BLaER1 (cell line): ENCODE data around the gene COL4A5.

Source experiments
- H3K27ac ChIP-seq: shearing (Covaris generic); formaldehyde crosslinking; 2 replicates; pipeline ENCODE4 v1.8.1; 2022
- H3K27me3 ChIP-seq: shearing (Covaris generic); formaldehyde crosslinking; 2 replicates; pipeline ENCODE4 v1.8.1; 2022
- H3K36me3 ChIP-seq: shearing (Covaris generic); formaldehyde crosslinking; 2 replicates; pipeline ENCODE4 v1.8.1; 2022
- H3K4me1 ChIP-seq: shearing (Covaris generic); formaldehyde crosslinking; 2 replicates; pipeline ENCODE4 v1.8.1; 2022
- H3K4me2 ChIP-seq: shearing (Covaris generic); formaldehyde crosslinking; 2 replicates; pipeline ENCODE4 v1.8.1; 2022
- H3K4me3 ChIP-seq: shearing (Covaris generic); formaldehyde crosslinking; 2 replicates; pipeline ENCODE4 v1.8.1; 2022
- H3K9ac ChIP-seq: shearing (Covaris generic); formaldehyde crosslinking; 2 replicates; pipeline ENCODE4 v1.8.1; 2022
- H3K9me3 ChIP-seq: shearing (Covaris generic); formaldehyde crosslinking; 2 replicates; pipeline ENCODE4 v1.8.1; 2022
- H4K20me1 ChIP-seq: shearing (Covaris generic); formaldehyde crosslinking; 2 replicates; pipeline ENCODE4 v1.8.1; 2022
- Cebpa-rat ChIP-seq: shearing (Covaris generic); IDR thresholded peaks from 2 replicates; pipeline ENCODE4 v1.8.1; 2022

COL4A5 gene

DNA sequence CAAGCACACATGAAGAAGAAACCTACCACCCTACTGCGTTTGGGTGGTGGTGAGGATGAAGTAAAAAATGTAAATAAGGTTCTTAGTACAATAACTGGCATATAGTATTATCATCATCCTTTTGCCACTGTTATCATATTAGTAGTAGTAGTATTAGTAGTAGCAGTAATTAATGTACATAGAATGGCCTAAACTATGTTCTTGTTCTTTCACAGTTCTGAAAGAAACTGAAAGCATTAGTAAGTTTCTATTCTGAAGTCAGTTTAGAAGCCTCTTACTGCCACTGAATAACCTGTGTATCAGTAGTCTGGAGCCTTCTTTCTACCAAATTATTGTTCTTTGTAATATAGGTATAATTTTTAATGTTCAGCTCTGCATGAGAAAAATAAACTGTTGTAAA, 22.4 kb upstream of the COL4A5 start:
- H3K4me2 ChIP-seq: no peak overlapping the region
- no peak overlapping the region for H3K27ac ChIP-seq
- H3K9ac ChIP-seq: no peak overlapping the region
- no peak overlapping the region for H3K4me3 ChIP-seq
- no peaks in the 10 kb centered on the region for H3K36me3 ChIP-seq
- H3K4me1 ChIP-seq: no peaks in the 10 kb centered on the region
- TF ChIP-seq Cebpa-rat: no peak
- H4K20me1 ChIP-seq: peaks cover 5% of the 10 kb centered on the region; the same call in 1 of the 2 replicates
- H3K27me3 ChIP-seq: peaks cover 80% of the 10 kb centered on the region
- H3K9me3 ChIP-seq: no peaks in the 10 kb centered on the region

DNA sequence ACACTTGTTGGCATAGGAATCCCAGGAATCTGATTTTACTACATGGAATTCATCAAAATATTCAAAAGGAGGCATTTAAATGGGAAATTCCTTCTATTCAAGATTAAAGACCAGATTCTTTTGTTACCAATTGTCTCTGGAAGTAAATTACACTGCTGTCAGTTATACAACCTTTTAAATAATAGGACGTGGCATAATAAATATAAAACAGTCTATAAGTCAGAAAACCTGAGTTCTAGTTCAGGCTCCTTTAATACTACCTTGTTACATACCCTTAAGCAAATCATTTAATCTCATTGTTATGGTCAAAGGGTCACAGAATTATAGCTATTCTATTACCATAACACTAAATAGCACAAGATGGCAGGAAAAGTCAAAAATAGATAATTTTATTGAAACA, 20.2 kb upstream of the COL4A5 start:
- Histone ChIP-seq H3K4me1 (no peaks in the 10 kb centered on the region), H3K9ac (no peak overlapping the region), H3K27me3 (peaks cover 81% of the 10 kb centered on the region), H3K27ac (no peak overlapping the region), H3K4me2 (no peak overlapping the region), H3K4me3 (no peak overlapping the region), H3K9me3 (no peaks in the 10 kb centered on the region), H3K36me3 (no peaks in the 10 kb centered on the region), H4K20me1 (peaks cover 11% of the 10 kb centered on the region; the same call in 1 of the 2 replicates)
- no peak for TF ChIP-seq Cebpa-rat

DNA sequence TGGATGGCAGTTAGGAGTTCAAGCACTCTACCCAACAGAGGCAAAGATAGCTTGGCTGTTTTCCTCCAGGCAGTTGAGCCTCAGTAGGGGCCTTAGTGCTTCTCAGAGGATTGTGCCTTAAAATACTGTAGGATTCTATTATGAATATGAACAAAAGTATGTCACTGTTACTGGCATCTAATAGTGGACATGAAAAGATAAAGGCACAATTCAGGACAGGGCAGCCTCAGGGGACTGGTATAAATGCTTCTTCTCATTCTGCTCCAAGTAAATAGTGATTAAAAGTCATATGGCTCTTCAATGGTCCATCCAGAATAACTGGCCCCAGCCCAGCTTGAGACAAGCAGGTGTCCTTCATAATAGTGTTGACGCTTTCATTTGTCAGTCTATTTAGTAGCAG, 19.2 kb upstream of the COL4A5 start:
- Histone ChIP-seq H3K9me3 (no peaks in the 10 kb centered on the region), H3K4me2 (no peak overlapping the region), H3K27me3 (peaks cover 84% of the 10 kb centered on the region), H3K4me1 (no peaks in the 10 kb centered on the region), H3K4me3 (no peak overlapping the region), H4K20me1 (peaks cover 11% of the 10 kb centered on the region; the same call in 1 of the 2 replicates), H3K27ac (no peak overlapping the region), H3K36me3 (no peaks in the 10 kb centered on the region), H3K9ac (no peak overlapping the region)
- no peak for TF ChIP-seq Cebpa-rat

DNA sequence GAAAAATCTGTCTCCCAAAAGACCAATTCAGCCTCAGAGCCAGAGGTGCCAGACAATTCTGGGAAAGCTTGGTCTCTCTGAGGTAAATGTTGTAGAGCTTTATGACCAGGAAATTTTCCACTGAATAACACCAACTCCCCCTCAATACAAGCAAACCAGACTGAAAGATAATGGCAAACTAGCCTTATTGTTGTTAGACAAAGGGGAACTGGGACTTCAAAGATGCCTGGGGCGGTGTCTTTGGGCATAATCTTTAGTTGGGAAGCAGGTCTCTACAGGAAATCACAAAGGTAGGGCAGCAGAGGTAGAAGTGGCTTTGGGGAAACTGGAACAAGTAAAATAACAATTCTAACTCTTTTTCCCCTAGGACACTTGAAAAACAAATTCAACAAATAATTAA, 13.4 kb upstream of the COL4A5 start:
- H3K4me2 ChIP-seq: no peak overlapping the region
- no peaks in the 10 kb centered on the region for H3K4me1 ChIP-seq
- no peak for TF ChIP-seq Cebpa-rat
- no peaks in the 10 kb centered on the region for H3K9me3 ChIP-seq
- peaks cover 97% of the 10 kb centered on the region for H3K27me3 ChIP-seq
- H3K36me3 ChIP-seq: no peaks in the 10 kb centered on the region
- H3K4me3 ChIP-seq: no peak overlapping the region
- H3K27ac ChIP-seq: no peak overlapping the region
- H3K9ac ChIP-seq: no peak overlapping the region
- H4K20me1 ChIP-seq: 0 out of 2 replicates have a peak, but pooled peaks cover 7% of the 10 kb centered on the region

DNA sequence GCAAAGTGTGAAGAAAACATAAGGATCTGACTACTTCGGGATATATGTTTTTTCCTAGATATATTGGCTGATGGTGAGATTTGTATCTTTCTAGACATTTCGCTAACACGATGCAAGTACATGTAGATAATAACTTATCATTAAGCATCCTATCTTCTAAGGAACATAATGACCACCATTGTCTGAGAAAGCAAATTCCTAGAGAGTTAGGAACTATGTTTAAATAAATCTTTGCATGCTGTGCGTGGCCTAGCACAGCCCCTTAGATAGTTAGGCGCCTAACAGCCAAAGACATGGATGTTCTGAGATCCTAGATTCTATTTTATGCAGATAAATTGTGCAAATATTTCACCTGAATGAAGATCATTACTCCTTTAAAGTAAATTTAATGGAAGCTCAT, 4.4 kb upstream of the COL4A5 start:
- Histone ChIP-seq H3K36me3 (no peaks in the 10 kb centered on the region), H3K9ac (no peak overlapping the region), H3K4me2 (no peak overlapping the region), H4K20me1 (no peaks in the 10 kb centered on the region), H3K27ac (no peak overlapping the region), H3K4me3 (no peak overlapping the region), H3K4me1 (no peaks in the 10 kb centered on the region), H3K9me3 (no peaks in the 10 kb centered on the region), H3K27me3 (peaks cover 77% of the 10 kb centered on the region)
- TF ChIP-seq Cebpa-rat: no peak

DNA sequence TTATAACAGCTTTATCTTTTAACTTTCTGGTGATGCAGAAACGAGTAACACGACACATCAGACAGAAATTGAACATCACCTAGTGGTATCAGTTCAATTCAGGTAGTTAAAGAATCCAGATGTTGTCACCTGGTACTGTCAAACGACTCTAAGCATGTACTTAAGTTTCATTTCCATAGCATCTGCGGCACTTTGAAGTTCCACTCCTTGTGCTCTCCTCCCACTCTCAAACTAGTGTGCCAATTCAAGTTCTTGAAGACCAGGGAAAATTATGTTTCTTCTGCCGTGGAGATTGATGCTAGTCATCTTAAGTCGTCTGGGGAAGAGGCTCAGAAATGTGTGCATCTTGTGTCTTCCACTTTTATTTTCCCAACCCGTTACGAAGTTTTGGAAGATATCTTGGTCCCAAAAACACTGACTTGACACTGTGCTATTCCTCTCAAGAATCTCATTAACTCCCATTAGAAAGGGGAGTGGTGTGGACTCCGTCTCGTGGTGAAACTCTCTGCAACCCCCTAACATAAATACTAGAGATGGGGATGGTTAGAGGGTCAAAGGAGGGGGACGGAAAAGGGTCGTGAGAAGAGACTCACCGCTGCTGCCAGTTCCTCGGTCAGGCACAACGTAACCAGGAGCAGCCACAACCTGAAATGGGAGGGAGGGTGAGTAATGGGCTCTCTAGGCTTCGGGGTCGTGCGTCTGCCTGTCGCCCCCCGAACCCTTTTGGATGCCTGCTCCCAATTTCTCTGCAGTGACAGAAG, 2.1 kb upstream of the COL4A5 start:
- Histone ChIP-seq H3K27ac (no peak overlapping the region), H3K4me2 (no peak overlapping the region)

DNA sequence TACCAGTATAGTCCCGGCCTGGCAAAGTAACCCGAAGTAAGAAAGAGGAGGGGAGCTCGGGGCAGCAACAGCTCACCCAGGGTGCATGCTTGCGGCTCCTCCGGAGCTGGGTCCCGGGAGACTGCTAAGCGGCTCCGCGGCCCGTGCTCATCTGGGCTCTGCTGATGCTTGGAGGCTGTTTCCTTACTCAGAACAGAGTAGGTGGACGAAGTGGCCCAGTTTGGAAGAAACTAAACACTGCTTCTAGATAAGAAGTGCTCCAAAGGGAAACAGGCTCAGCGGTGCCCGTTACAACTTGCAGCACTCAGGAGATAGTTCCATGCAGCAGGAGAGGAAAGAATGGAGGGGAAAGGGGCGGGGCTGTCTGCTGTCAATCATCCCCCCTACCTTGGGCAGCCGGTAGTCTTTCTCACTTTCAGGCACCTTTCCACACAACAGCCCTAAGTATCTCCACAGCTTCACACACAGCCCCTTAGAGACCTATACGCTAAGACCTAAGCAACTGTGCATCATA, 1.5 kb upstream of the COL4A5 start, which contains the start of gene COL4A6:
Gene COL4A6, minus strand, starts transcription at position 313 of the 514 bp plus-strand sequence. Its CDS starts 226 bp downstream, at position 87.
- no peak within 1 kb of the TSS for H3K4me2 ChIP-seq
- H4K20me1 ChIP-seq: no peaks in the 10 kb centered on the region
- no peaks in the 10 kb centered on the region for H3K4me1 ChIP-seq
- H3K27ac ChIP-seq: no peak within 1 kb of the TSS
- peaks cover 87% of the 10 kb centered on the region for H3K27me3 ChIP-seq
- no peaks in the 10 kb centered on the region for H3K9me3 ChIP-seq
- no peaks in the 10 kb centered on the region for H3K36me3 ChIP-seq
- TF ChIP-seq Cebpa-rat: no peak
- no peak within 1 kb of the TSS for H3K9ac ChIP-seq
- H3K4me3 ChIP-seq: no peak within 1 kb of the TSS

More for the DNA sequence above, 2.1 kb upstream of the COL4A5 start:
- Histone ChIP-seq H3K9me3 (no peaks in the 10 kb centered on the region), H3K27me3 (peaks cover 83% of the 10 kb centered on the region), H3K9ac (no peak overlapping the region), H4K20me1 (no peaks in the 10 kb centered on the region), H3K4me1 (no peaks in the 10 kb centered on the region), H3K4me3 (no peak overlapping the region), H3K36me3 (no peaks in the 10 kb centered on the region)
- TF ChIP-seq Cebpa-rat: no peak

DNA sequence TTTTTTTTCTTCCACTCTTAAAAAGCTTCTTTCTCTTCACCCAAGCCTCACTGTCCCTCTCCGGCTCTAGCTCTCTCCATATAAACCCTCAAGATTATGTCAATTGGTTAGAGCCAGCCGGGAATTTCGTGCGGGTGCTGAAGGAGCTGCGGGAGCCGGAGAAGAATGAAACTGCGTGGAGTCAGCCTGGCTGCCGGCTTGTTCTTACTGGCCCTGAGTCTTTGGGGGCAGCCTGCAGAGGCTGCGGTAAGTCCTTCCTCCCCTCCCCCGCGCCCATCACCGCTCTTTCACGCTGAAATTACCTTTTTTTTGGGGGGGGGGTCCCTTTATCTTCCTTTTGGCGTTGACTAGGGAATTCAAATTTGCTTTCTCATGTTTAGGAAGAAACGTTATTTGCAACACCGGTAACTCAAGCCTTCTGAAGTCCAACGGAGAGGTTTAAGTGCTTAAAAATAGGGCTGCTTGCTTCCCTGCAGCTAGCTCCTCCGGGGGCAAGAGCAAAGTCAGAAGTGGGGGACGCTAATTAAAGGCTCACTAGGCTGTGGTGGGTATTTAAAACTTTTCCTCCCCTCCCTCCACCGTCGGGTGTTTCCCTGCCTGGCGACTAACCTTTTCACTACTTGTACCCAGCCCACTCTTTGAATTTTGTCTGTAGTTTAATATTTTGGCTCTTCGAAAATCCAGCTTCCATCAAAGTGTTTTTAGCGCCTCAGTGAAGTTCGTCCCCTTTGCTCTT, 491 bp downstream of the COL4A5 start:
- H3K9ac ChIP-seq: no peak overlapping the region

DNA sequence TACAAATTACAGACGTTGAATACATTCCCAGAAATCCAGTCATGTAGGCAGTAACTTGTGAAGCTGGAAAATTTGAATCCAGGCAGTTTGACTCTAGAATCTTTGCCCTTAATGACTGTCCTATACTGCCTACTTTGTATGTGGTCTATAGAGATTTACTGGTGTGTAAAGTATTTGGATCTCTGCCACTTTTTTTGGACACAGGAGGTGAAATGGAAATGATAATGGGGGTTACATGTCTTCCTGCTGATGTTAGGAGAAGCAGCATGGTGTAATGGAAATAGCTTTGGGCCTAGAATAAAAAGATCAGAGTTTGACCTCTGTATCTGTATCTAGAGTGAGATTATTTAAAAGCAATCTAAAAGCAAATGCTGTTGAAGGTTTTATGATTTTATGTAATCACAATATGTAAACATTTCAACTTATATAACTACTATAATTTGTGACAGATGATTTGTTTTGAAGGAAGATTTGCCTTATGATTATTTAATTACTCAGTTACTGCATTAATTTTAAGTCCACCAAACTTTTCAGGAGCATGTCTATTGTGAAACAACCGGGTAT, 3.3 kb downstream of the COL4A5 start:
- Histone ChIP-seq H4K20me1 (no peaks in the 10 kb centered on the region), H3K36me3 (no peaks in the 10 kb centered on the region)
- no peak for TF ChIP-seq Cebpa-rat

More for the DNA sequence above, 491 bp downstream of the COL4A5 start:
- TF ChIP-seq Cebpa-rat: no peak
- Histone ChIP-seq H3K4me3 (no peak overlapping the region), H3K27me3 (peaks cover 86% of the 10 kb centered on the region), H3K36me3 (no peaks in the 10 kb centered on the region), H3K9me3 (no peaks in the 10 kb centered on the region; the same call in 1 of the 2 replicates), H4K20me1 (no peaks in the 10 kb centered on the region), H3K27ac (no peak overlapping the region), H3K4me2 (no peak overlapping the region), H3K4me1 (no peaks in the 10 kb centered on the region)

More for the DNA sequence above, 3.3 kb downstream of the COL4A5 start:
- no peak overlapping the region for H3K9ac ChIP-seq
- H3K27me3 ChIP-seq: peaks cover 80% of the 10 kb centered on the region
- H3K9me3 ChIP-seq: no peaks in the 10 kb centered on the region; the same call in 1 of the 2 replicates
- no peaks in the 10 kb centered on the region for H3K4me1 ChIP-seq
- no peak overlapping the region for H3K4me2 ChIP-seq
- H3K27ac ChIP-seq: no peak overlapping the region
- H3K4me3 ChIP-seq: no peak overlapping the region
